Stimulated activated naive CD4-positive, alpha-beta T cell treated with Interleukin-2 at 50 U/mL for 16 hours (primary cell): ENCODE measurements around the gene INKA2.
"Not testable (repeated sequence)": the region's sequence is repeated elsewhere in the genome, so short reads cannot be mapped to it uniquely, and the experiment has no call there.

ENCODE experiments used
- DNase-seq: peaks from one replicate; lab custom pipeline; 2025; lab: John Stamatoyannopoulos, UW

INKA2 gene

DNA sequence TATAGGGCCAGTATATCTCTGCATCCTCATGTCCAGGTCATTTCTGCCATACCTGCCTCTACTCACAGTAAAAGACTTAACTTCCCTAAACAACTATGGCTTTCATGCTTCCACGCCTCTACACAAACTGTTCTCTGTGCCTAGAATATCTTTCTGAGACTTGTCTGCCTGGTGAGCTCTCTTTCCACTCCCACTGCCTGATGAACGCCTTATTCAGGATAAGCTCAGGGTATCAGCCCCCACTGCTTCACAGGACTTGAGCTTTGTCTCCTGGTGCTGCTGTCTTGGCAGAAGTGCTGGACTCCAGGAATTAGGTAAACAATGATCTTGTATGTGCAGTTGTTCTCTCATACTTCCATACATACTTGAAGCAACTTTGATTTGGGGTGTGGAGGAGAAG, 11.7 kb upstream of the INKA2 start:
- DNase-seq = no peak

DNA sequence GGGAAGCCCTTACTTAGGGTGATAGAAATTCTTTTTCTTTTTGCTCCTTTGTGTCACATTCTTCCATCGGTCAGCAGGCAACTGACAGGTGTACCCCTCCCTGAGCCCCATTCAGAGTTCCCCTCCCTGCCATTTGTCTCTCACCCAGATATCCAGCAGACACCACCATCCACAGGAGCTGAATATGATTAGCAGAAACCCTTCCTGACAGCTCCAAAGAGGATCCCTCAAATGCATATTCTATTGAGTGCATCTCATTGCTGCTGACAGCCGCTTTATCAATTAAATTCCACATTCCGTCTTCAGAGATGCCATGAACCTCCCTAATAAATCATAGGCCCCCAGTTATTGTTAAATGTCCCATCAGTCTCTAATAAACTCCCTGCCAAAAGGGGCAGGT, 10.4 kb upstream of the INKA2 start:
- DNase-seq = no peak

DNA sequence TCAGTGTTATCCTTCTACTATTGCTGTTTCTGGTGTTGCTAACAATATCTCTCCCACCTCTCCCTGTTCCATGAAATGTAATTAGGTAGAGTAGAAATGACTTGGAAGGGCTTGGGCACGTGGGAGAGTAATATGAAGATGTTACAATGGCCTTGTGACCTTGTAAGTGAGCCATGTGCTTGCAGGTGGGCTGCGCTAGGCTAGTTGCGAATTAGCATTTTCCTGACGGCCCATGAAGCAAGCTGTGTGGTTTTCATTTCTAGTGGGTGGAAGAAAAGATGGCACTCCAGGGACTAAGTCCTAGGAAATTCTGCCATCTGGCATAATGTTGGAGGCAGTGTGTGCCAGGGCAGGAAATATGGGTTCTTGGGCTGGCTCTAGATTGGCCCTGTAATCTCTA, 8.8 kb upstream of the INKA2 start:
- DNase-seq = no peak

DNA sequence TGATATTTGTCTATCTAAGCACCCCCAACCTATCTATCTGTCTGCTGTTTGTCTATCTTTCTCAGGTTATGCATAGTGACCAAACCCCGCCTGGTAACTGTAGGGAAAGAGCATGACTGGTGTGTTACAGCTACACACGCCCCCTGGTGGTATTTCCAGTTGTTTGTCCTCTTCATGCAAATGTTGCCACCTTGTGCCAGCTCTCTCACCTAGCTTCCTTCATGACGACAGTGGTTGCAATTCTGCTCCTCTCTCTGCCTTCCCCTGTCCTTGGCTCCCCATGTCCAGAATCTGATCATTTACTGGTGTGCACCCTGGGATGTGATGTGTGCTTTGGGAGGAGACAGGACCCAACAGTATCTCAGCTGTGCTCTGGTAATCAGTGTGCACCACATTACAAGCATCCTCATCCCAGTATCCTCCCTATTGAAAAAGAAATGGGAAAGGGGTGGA, 8.1 kb upstream of the INKA2 start:
- DNase-seq = peak; percentile 37

DNA sequence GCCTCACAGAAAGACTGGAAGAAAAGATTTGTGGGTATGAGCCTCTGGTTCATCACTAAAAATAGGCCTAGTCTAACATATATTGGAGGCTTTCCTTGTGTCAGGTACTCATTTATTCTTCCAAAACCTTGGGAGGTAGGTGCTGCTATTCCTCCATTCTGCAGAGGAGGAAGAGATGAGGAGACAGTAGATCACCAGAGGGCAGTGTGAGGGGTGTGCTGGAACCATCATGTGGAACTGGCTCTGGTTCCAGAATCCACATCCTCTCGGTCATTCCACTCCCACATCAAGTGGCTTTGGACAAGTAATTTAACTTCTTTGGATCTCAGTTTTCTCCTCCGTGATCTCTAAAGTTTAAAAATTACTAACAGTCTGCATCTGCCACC, 7.4 kb upstream of the INKA2 start:
- no peak for DNase-seq

DNA sequence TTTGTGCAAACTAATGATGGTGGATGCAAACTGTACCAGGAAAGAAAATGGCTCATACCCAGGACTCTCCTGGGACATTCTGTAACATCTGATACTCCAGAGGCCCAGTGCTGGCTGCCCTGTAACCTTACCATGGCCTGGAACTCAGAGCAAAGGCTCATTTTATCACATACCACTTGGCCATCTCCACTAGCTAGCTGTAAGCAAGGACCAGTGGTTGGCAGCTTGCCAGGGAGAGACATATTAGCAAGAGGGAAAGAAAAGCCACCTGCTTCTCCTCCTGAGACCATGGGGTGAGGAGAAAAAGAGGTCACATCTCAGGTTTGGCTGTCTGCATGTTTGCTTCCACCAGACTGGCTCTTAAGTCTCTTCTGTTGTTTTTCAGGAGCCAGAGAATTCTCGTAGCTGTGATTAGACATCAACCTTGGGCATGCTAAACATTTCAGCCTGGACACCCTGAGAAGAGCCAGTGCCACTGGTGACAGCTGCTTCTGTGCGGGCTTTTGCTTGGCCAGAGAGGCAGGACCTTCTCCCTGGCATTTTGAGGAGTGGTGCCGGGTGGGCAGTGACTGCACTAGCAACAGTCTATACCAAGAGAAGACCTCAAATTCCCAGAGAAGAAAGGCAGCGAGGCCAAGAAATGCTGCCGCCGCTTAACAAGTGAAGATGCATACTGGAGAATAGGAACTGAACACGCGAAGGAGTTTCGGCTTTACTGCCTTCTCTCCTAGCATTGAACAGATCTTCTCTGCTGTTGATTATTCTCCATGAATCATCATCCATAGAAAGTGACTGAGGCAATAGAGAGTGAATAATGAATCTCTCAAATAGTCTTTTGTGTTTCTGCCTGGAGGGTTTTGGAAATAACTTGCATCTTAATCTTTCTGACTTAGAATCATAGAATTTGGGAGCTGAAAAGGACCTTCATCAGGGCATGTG, 6.7 kb upstream of the INKA2 start:
- no peak for DNase-seq

DNA sequence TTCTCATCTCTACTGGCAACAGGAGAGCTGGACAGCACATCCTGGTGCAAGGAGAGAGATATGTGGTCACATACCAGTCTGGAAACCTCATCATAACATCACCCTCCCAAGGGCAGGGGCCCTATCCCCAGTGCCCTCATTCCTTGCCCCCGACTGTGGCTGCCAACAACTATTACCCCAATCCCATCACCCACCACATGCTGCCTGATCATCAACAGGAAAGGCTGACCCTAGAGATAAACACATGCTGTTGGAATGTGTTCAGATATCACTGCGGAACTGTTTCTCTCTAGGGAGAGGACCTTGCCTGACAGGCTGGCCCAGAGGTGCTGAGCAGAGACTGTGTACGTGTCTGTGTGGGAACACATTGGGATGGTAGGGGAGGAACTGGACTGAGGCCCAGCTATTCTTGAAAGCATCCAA, 4.5 kb upstream of the INKA2 start:
- DNase-seq = no peak

DNA sequence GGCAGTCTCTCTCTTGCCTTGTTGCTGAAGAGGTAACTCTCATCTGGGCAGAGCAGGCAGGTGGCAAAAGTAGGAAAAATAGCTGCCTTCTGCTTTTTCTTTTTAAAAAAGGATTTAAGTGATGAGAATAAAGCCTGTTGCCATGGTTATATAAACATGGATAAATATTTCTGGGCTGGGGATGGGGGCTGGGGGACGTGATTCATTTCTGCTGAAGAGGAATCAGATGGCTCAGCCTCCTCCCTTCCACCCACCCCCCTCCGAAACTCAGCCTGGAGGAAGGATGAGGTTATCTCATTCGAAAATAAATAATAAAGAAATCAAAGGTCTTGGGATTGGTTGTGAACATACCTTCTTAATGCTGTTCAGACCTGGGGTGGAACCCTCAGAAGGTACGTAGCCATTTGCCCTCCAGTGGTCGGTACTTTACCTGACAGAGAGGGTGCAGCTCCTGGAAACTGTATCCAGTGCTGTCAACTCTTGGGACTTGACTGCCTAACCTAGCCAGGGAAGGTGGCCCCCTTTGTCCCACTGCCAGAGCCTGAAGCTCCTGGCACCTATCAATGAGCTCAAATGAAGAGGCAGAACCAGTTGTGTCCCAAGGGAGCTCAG, 3.8 kb upstream of the INKA2 start:
- no peak for DNase-seq

DNA sequence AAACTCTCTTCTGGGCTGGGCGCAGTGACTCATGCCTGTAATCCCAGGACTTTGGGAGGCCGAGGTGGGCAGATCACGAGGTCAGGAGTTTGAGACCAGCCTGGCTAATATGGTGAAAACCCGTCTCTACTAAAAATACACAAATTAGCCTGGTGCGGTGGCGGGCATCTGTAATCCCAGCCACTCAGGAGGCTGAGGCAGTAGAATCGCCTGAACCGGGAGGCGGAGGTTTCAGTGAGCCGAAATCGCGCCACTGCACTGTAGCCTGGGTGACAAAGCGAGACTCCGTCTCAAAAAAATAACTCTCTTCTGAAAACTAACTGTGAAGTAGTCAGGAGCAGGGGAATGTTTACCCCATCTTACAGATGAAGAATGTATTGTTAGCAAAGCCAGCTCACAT, 3.1 kb upstream of the INKA2 start:
- not testable (repeated sequence) for DNase-seq

DNA sequence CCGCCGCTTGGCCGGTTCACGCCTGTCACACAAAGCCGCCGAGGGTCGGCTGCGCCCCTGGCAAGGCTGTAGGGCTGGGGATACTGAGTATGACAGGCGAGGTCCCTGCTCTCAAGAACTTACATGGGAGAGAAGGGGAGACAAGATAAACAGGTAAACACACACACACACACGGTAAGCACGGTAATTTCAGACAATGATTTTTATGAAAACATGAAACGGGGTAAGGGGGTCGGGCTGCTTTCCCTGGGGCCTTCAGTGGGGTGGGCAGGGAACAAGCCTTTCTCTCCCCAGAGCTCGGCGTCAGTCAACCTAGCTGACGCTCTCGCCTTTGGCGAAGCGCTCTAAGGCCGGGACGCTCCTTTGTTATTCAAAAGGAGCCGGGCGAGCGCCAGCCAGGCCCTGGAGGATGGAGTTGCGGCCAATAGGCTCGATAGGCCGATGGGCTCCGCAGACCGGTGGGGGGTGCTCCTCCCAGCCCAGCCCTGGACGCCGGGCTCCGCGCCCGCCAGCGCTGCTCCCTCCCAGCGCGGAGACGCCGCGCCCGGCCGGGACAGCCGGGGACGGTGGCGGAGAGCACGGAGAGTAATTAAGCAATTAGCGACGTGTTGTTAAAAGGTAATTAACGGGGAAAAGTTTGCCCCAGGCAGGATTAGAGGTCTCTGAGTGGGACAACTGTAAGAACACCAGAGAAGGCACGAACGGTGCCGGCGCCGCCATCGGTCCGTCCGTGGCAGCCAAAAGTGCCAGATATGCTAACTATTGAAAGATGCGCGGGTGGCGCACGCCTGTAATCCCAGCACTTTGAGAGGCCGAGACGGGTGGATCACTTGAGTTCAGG, 950 bp upstream of the INKA2 start:
- DNase-seq = no peak

DNA sequence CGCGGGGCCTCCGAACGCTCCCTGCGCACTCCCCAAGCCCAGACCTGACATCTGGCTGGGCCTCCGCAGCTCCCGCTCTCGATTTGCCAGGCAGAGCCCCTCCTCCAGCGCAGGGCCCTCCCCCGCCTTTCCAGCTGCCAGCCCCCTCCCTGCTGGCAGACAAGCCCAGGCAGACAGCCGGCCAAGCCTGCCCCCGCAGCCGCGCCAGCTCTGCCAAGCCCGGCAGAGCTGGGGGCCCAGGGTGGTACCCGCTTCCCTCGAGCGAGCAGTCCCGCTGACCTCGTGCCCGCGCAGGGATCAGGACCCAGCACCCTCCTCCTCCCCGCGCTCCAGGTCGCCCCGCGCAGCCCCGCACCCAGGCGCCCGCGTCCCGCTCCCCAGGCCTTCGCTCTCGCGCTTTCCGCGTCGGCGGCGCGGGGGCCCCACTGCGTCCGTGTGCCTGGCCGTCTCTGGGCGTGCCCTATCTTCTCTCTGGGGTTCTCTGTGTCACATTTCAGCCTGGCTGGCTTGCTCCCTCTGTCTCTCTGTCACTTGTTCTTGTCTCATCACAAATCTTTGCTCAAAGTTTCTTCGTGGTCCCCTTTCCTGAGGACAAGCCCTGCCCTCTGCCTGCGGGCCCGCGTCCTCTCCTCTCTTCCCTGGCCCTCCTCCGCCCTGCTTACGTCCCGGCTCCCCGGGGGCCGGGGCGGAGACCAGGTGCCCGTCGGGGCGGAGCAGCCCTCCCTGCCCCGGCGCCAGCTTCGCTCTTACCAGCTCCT, 580 bp downstream of the INKA2 start:
- peak; percentile 34 for DNase-seq

DNA sequence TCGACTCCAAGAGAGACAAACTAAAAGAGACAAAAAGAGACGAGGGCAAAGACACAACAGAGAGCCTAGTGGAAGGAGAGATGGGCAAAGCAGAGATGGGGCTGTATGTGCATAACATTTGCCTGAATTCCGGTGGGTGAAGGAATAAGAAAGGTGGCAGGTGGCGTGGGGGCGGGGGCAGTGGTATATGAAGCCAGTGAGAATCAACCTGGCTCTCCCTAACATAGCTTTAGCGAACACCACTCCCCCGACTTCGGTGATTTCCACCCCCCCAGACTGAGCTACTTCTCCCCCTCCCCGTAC, 1.1 kb downstream of the INKA2 start:
- DNase-seq = no peak

DNA sequence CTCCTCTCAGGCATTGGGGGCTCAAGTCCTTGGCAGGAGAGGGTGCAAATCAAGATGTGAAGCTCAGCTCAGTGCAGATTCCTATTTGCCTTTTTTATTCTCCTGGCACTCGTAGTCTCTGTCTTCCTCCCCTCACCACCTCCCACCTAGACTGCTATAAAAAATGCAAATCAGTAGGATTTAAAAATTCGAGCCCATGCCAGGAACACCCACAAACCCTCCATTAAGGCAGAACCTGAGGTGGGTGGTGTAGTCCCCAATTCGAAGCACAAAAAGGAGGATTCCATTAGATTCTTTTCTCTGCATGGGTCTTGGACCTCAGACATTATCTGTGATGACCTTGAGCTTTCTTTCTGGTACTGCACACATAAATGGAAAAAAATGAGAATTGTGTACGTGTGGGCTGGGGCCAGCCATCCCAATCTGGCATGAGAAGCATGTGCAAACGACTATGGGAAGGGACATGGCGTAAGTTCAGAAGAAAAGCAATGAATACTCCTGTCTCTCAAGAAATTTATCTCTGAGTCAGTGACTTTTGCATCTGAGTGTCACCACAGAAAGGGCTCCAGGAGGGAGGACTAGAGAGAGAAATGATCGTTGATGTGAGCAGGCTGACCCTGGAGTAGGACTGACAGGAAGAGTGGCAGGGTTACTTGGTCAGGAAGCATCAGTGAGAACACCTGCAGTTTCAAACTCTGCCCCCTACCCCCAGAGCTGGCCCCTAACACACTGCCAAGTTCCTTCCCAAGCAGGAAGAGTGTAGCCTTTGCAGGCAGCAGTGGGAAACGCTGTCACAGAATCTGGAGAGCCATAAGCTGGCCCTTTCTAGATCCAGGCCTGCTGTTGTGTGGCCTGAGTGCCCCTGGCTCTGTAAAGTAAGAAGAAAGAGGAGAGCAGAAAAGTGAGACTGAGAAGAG, 1.7 kb downstream of the INKA2 start:
- DNase-seq = no peak

DNA sequence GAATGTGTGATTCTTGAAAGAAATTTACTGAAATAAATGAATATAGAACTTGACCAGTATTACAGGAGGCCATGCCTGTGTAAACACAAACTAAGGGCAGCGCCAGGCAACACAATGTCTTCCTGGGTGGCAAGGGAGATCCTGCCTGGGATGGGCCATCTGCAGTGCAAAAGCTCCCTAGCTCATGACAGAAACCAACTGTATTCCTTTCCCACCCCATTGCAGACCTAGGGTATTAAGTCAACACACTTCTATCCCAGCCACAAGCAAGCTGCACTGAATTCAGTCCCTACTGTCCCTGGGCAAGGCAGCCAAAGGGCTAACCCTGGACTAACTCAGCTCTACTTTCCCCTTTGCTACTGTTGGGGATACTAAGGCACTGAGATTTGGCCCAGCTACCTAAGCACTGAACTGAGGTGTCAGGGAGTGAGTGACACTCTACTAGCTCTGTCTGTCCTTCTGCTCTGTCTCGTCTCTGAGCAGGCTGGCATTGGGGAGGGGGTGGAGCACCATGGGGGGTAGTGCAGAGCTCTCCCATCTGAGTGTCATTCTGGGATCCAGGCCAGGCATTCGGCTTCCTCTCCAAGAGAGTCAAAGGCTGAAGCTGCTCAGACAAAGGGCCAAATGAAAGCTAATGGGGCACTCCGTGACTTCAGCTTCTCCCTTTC, 2.5 kb downstream of the INKA2 start:
- DNase-seq = no peak

DNA sequence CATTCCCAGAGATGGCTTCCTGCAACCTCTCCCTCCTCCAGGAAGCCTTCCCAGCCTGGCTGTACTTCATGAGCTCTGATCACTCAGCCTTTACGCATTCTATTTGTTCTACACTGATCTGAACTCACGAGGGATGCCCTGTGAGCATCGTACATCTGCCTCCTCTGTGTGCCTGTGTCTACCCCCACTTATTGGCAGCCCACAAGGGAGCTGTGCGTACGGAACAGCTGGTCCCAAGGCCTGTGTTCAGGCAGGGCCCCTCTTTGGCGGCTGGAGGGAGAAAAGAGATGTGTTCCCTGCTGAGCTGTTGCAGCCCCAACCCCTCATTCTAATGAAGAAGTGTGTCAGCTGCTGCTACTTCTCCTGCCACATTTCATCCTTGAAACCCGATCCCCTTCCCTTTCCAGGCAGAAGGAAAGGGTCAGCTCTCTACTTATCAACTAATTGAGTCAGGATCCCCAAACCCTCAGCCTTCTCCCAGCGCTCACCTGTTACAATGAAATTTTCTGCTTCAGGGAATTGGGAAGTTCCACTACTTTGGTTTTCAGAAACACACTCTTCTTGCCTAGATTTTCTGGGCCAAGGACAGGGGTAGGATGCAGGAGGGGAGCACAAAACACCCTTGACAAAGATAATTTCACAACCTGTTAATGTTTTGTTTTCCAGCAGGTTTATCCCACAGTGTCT, 3.2 kb downstream of the INKA2 start:
- no peak for DNase-seq

DNA sequence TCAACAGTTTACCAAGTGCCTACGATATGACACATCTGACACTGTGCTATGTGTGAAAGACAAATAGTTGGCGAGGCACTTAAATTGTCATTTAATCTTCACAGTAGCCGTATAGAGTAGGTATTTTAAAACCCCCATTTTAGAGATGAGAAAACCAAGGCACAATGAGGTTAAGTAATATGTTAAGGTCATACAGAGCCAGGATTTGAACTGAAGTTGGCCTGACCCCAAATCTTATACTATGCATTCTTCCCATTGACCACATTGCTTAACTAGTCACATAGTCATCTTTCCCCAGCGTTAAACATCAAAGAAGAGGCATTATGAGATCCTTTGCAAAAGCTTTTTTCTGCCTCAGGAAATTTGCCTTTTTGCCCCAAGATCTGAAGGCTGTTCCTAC, 3.9 kb downstream of the INKA2 start:
- no peak for DNase-seq

DNA sequence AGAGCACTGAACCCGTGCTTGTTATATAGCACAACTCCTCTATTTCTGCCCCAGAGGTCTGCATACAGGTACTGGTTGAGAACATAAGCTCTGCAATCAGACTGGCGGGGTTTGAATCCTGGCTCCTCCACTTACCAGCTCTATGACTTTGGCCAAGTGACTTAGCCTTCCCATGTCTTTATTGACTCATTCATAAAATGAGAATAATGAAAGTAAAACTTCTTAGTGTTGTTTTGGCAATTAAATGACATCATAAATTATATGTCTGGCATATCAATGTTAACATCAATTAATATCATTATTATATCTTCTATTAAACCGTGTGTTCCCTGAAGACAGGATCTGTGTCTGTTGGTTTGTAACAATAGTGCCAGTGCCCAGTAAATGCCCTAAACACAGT, 4.3 kb downstream of the INKA2 start:
- DNase-seq = no peak

DNA sequence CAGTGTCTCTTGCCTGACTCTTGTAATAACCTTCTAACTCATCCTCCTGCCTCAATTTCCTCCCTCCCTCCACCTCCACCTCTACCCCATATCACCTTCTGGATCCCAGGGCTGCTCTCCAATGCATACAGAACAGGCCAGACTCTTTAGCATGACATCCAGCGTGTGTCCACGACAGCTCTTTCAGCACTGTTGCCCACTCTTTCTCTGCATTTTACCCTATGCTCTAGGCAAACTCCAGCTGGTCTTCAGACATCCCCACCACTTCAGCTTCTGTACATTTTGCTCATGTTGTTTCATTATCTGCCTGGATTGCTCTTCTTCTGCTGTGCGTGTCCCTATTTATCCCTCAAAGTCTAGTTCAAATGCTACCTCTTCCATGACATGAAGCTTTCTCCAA, 4.8 kb downstream of the INKA2 start:
- no peak for DNase-seq

DNA sequence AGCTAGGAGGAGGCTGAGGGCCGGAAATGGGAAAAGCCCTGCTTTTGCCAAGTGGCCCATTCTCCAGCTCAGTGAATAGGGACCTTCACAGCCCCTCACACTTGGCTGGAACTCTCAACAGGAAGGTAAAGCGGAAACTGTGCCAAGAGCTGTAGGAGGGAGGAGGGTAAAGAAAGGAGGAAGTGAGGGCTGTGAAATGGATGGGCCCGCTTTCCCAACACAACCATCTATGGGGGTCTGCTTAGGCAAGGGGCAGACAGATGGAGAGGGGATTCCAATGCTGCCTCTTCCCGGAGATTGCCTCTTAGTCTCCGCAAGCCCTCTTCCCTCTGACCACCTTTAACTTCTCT, 5.2 kb downstream of the INKA2 start:
- DNase-seq = no peak
